Subcutaneous adipose tissue (tissue), 4 donors: Measurements from ENCODE around the gene NRXN3. TPM values are rescaled to one million over a fixed set of nuclear protein-coding genes. Genes with fewer than 3 reads are reported as not detected.

Experiments used
- total RNA-seq, 4 donors: library from RNA; depleted of rRNA; stranded (reverse); fragments of >200 nt; gene quantifications; one replicate each; pipeline ENCODE4 v1.1.0, GENCODE V29; 2016
- TF ChIP-seq, protein P1 (sequence below): fragments of 450-650 bp; IDR thresholded peaks from one replicate; pipeline ENCODE4 v1.5.1; 2016; ENCODE audit warnings: low read depth, mild to moderate bottlenecking, control low read depth, antibody characterized with exemption, moderate library complexity

The NRXN3 gene
- total RNA-seq, 4 donors from 2014 or later, result 0.57 to 2.4 (median 1.1) TPM; not detected in 1

DNA sequence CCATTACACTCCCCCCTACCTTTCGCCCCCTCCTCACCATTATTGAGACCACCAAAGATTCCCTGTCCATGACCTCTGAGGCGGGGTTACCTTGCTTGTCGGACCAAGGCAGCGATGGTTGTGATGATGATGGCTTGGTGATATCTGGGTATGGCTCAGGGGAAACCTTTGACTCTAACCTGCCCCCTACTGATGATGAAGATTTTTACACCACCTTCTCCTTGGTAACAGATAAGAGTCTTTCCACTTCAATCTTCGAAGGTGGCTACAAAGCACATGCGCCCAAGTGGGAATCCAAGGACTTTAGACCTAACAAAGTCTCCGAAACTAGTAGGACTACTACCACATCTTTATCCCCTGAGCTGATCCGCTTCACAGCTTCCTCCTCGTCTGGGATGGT is 1690.9 kb downstream of the NRXN3 start:
- TF ChIP-seq, protein P1, sequence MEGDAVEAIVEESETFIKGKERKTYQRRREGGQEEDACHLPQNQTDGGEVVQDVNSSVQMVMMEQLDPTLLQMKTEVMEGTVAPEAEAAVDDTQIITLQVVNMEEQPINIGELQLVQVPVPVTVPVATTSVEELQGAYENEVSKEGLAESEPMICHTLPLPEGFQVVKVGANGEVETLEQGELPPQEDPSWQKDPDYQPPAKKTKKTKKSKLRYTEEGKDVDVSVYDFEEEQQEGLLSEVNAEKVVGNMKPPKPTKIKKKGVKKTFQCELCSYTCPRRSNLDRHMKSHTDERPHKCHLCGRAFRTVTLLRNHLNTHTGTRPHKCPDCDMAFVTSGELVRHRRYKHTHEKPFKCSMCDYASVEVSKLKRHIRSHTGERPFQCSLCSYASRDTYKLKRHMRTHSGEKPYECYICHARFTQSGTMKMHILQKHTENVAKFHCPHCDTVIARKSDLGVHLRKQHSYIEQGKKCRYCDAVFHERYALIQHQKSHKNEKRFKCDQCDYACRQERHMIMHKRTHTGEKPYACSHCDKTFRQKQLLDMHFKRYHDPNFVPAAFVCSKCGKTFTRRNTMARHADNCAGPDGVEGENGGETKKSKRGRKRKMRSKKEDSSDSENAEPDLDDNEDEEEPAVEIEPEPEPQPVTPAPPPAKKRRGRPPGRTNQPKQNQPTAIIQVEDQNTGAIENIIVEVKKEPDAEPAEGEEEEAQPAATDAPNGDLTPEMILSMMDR, result no peak

DNA sequence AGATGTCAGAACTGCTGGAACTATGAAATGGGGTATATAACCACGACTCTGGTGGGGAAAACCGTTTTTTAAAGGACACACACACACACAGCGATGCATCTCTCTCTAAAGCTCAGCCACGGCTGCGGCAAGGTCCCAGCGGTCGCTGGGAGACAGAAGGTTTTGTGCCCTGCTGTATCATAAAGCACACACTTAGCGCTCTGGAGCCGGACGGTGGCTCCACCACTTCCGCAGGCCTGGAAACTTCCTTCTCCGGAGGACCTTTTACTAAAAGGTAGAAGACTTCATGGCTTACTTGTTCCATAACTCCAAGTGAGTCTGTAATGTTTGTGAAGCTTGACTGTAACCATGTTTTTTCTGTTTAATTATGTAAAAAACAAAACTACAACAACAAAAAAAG is 1691.9 kb downstream of the NRXN3 start:
- TF ChIP-seq, protein P1, result no peak

DNA sequence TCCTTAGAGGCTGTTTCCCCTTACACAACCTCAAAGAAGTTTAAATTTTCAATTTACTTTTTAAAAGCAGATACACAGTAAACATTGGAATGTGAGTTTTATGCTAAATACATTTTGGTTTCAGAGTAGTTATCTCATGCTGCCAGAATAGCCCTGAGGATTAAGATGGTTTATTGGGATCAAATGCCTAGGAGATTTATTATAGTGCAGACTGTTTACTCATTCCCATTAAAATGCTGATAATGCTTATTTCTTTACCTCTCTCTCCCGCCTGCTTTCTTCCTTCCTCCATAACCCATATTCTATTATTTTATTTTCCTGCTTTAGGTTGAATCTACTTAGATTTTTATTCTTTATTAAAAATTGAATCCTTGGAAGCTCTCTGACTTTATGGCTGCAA is 1701.0 kb downstream of the NRXN3 start:
- TF ChIP-seq, protein P1, result no peak

DNA sequence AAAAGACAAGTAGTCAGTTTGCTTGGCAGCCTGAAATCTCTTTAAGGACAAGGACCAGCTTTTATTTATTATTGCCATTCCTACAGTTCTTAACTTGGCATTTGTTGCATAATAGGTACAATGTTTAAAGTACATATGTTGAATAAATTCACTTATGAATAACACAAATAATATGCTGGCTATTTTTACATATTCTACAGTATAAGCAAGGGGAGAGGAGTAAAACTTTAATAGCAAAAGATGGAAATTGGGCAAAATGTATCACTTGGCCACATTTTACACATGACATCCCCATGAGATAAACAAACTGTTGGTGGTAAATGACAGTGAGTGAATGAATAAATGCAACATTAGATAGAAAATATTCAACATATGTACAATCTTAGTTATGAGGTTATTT is 1708.1 kb downstream of the NRXN3 start:
- TF ChIP-seq, protein P1, result no peak

DNA sequence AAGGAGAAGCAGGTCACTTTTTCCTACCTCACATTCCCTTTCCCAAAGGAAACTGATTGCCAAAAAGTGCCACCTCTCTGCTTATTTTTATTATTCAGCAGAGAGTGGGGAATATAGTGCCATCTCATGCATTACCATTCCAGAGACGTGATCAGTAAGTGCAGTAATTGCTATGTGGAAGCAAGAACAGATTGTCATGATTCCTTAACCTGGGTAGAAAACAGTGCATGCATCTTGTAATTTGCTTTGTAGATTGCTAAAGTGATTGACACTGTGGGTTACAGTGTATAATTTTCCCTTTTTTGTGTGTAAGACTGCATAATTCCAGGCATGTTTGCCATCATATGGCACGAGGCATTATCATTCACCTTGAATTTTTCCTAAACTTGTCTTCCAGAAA is 1708.6 kb downstream of the NRXN3 start:
- TF ChIP-seq, protein P1, result no peak

DNA sequence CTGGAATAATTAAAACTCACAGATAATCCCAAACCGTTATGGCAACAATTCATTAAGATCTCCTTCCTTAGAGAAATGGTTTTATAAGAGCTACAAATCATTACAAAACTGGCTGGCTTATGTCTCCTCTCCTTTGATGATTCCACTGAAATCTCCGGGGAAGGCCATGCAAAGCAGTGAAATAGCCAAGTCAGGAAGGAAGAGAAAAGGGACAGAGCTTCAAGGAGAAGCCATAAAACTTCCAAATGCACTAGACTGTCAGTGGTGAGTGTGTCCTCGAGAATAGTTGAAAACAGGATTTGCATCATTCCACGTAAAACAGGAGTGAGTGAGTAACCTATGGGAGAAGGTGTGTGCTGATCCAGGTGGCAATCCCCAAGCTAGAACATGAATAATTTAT is 1711.1 kb downstream of the NRXN3 start:
- TF ChIP-seq, protein P1, result no peak

DNA sequence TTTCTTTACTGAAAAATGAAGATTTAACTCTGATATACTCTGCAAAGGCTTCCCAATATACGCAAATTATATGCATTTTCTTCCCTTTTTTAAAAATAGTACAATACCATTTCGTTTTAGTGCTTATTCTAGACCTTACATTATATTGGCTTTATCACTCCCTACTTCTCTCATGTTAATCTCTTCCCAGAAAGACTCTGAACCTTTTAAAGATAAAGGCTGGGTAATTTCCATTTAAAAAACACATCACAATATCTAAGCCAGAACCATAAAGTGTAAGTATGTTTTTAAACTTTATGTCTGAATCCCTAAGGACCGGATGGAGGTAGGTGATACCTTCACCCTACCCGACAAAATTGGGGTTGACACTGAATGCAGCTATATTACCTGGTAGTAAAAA is 1720.4 kb downstream of the NRXN3 start:
- TF ChIP-seq, protein P1, result no peak
